ENCODE data around the gene SS18L1.

SS18L1 gene

DNA sequence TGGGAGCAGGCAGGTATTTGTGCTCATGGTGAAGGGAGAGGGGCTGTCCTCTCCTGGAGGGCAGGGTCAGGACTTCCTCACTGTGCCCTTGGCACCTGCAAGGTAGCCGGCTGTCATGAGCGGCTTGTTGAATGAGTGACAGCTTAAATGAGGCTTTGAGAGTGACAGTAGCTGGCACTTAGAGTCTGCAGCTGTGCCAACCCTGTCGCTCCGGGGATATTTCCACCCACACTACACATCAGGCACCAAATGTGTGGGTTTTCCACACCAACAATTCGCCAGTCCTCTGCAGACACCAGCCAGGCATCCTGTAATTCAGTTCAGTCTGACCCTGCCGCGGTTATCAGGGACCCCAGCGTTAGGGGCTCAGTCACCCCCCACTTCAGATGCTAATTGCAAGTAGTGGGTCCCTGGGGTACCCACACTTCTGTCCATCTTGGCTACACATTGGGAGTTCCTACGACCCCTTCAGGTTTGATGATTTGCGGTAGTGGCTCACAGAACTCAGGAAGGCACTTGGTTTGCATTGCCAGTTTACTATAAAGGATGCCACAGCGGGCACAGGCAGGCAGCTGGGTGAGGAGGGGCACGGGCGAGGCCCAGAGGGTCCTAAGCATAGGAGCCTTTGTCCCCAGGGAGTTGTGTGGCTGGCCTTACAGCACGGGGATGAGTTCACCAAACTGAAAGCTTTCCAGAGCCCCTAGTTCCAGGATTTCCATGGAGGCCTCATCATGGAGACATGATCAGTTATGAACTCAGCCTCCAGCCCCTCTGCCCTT, 48.4 kb downstream of the SS18L1 start:
- in situ Hi-C loops (cut with MboI; ENCODE audit: low sequenced_read_pairs): no loop called here

DNA sequence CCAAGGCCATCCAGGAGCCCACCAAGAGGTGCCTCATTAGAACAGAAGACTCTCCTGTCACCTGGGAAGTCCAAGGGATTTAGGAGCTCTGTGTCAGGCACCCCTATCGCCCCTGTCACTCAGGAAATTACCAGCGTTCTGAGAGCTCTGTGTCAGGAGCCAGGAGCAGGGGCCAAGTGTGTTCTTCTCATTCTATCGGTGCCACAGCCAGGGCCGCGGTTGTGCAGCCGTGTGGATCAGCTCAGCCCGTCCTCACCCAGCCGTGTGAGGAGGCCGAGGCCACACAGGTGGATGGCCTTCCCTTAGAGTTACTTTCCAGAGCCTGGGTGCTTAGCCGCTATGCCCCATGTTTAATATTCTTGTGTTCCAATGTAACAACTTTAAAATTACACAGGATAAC, 49.1 kb downstream of the SS18L1 start:
- in situ Hi-C loops (cut with MboI; ENCODE audit: low sequenced_read_pairs): no loop called here

DNA sequence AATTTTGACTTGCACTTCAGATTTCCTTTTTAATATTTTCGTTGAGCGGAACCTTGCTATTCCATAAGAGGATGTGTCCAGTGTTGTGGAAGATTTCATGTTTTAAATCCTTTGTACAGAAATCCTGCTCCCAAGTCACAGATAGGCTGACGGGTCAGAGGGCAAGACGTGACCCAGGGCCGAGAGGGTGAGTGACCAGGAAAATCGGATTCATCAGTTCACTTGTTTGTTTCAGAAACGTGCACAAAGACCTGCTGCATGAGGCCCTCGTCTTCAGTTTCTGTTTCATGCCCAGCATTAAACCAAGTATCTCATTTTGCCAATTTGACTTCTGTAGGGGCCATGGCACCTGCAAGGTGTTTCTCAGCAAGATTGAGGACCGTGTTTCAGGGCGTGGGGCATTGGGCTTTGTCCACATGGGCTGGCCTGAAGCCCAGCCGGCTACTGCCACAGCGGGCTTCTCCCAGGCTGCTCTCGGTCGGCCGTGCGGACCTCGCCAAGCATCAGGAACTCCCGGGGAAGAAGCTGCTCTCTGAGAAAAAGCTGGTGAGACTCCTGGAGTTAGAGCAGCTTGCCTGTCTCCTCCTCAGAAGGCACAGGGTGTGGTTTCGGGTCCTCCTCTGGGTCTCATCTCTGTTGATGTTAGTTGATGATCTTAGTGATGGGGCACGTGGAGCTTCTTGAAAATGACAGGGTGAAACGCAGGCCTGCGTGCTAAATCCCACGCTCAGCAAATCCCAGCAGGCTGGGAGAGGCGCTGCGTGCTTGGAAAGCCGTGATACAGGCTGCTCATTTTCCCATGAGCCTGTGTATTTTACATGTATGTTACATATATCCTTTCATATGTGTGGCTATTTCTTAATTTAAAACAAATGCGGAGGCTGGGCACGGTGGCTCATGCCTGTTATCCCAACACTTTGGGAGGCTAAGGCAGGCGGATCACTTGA, 49.8 kb downstream of the SS18L1 start:
- in situ Hi-C loops (cut with MboI; ENCODE audit: low sequenced_read_pairs): no loop called here

GRCh38 chr20:62195075-62195405, 51.5 kb downstream of the SS18L1 start:
- in situ Hi-C loops (cut with MboI; ENCODE audit: low sequenced_read_pairs): no loop called here

GRCh38 chr20:62195736-62196135, 52.2 kb downstream of the SS18L1 start:
- in situ Hi-C loops (cut with MboI; ENCODE audit: low sequenced_read_pairs): no loop called here

GRCh38 chr20:62196286-62196685, 52.7 kb downstream of the SS18L1 start:
- in situ Hi-C loops (cut with MboI; ENCODE audit: low sequenced_read_pairs): no loop called here

DNA sequence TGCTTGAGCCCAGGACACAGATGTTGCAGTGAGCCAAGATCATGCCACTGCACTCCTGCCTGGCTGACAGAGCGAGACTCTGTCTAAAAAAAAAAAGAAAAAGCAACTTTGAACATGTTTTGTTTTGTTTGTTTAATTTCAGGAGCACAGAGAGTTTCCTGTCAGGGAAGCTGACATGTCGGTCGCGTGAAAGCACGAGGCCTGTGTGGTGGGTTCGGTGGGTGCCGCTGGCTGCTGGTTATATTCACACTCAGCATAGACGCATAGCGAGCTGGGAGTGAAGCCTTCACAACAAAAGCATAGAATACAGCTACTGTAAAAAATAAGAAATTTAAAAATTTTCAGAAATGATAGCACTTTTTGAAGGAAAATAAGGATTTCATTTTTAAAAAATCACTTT, 53.7 kb downstream of the SS18L1 start:
- in situ Hi-C loops (cut with MboI; ENCODE audit: low sequenced_read_pairs): no loop called here

DNA sequence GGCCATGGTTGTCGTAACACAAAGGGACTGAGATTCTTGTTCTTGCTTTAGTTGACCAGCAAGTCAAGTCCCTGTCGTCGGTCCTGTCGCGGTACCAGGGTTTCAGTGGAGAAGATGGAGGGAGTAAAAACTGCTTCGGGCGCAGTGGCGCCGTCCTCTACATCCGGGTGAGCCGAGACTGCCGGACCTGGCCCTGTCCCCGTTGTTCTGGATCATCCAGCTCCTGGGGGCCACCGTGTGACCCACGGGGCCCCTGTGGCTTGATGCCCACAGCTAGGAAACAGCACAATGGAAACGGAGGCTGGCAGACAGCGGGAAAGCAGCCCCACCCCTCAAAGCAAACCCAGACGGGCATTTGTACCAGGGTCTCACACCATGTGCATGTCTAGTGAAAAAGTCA, 54.2 kb downstream of the SS18L1 start:
- in situ Hi-C loops (cut with MboI; ENCODE audit: low sequenced_read_pairs): no loop called here

DNA sequence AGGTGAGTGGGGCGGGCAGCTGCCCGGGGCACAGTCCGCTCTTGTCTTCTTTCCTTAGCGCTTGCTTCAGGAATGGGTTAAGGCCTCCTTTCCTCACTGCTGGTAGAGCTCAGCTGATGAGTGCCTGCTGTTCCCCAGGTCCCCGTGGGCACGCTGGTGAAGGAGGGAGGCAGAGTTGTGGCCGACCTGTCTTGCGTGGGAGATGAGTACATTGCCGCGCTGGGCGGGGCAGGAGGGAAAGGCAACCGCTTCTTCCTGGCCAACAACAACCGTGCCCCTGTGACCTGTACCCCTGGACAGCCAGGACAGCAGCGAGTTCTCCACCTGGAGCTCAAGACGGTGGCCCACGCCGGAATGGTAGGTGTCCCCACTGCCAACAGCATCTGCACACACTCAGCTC, 54.9 kb downstream of the SS18L1 start:
- in situ Hi-C loops (cut with MboI; ENCODE audit: low sequenced_read_pairs): no loop called here

GRCh38 chr20:62198931-62199330, 55.4 kb downstream of the SS18L1 start:
- in situ Hi-C loops (cut with MboI; ENCODE audit: low sequenced_read_pairs): no loop called here

- in situ Hi-C loops (cut with MboI; ENCODE audit: low sequenced_read_pairs): no loop called here
Observed at GRCh38 chr20:62200491-62201172, 57.1 kb downstream of the SS18L1 start.

DNA sequence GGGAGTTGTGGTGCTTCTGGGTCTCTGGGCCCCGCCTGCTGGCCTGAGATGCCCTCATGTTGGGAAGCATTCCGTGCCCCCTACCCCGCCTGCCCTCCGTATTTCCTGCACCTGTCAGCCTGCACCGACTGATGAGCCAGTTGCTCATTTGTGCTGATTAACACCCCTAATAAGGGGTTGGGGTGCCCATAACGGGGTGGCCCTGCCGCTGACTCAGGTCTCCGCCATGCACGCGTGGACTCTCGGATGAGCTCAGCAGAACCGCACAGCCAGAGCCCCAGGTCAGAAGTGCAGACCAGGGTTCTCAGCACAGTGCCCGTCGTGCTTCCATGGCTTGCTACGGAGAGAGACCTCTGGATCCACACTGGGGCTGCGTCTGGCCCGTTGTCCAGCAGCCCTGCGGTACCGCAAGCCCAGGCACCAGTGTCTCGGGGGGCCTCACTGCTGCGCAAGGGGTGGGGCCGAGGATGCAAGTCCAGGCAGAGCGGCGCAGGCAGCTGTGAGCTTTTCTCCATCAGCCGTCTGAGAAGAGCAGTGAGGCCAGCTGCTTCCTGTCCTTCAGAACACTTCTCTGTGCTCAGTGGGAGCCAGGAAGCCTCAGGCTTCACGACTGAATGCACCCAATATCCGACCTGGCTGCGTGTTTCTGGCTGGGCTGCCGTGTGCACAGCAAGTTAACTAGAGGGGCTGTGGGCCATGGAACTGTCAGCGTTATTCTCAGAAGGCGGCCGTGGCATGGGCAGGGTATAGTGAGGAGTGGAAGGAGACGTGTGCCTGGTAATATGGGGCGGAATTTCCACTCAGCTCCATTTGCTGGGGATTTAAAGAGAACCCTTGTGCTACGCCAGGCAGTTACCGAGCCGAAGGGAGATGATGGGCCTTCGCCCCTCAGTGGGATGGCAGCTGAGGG, 57.9 kb downstream of the SS18L1 start:
- in situ Hi-C loops (cut with MboI; ENCODE audit: low sequenced_read_pairs): no loop called here

DNA sequence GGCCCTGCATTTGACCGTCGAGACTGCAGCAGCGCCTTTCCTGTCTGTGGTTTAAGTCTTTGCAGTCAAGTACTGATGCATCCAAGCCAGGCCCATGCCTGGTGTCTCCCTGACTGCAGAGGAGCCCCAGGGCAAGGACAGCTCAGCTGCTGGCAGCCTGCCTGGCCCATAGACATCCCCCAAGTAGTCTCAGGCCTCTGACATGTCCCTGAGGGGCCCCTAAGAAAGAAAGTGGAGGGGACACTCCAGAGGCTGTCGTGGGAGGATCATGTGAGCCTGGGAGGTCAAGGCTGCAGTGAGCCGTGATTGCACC, 58.5 kb downstream of the SS18L1 start:
- in situ Hi-C loops (cut with MboI; ENCODE audit: low sequenced_read_pairs): no loop called here

GRCh38 chr20:62202676-62203377, 59.3 kb downstream of the SS18L1 start:
- in situ Hi-C loops (cut with MboI; ENCODE audit: low sequenced_read_pairs): no loop called here

DNA sequence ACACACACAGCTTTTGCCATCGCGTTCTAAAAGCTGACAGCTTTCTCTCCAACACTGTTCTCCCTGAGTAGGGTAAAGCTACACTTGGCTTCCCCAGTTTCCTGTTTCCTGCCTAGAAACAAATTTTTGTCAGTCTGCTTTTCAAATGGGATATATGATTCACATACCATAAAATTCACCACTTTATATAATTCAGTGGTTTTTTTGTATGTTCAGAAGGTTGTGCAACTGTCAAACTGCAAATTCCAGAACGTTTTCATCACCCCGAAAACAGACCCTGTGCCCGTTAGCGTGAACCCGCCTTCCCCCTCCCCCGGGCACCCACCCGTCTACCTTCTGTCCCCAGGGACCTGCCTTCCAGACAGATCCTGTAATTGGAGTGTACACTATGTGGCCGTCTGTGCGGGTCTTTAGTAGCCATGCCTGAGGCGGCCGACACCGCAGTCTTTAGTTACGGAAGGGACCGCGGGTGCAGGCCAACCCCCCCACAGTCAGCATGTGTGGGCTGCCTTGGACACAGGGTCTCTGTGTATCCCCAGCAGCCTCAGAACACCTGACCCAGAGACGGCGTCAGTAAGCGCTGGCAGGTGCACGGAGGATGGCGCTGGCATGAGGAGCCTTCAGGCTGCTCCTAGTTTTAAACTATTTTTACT, 59.9 kb downstream of the SS18L1 start:
- in situ Hi-C loops (cut with MboI; ENCODE audit: low sequenced_read_pairs): no loop called here

GRCh38 chr20:62205618-62206387, 62.2 kb downstream of the SS18L1 start:
- in situ Hi-C loops (cut with MboI; ENCODE audit: low sequenced_read_pairs): no loop called here

DNA sequence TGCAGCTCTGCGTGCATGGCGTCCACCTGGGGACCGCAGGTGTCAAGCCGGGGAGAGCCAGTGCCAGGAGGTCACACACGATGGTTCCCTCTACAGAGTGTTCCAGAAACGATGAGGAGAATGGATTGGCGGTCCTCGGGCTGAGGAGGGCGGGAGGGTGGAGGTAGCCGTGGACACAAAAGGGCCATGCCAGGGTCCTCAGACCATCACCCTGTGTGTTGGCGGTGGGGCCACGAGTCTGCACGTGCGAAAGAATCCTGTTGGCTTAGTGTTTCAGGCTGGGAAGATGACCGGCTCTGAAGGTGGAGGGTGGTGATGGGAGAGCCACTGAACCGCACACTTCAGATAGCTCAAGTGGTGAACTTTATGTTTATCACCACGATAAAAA, 62.8 kb downstream of the SS18L1 start:
- in situ Hi-C loops (cut with MboI; ENCODE audit: low sequenced_read_pairs): no loop called here

DNA sequence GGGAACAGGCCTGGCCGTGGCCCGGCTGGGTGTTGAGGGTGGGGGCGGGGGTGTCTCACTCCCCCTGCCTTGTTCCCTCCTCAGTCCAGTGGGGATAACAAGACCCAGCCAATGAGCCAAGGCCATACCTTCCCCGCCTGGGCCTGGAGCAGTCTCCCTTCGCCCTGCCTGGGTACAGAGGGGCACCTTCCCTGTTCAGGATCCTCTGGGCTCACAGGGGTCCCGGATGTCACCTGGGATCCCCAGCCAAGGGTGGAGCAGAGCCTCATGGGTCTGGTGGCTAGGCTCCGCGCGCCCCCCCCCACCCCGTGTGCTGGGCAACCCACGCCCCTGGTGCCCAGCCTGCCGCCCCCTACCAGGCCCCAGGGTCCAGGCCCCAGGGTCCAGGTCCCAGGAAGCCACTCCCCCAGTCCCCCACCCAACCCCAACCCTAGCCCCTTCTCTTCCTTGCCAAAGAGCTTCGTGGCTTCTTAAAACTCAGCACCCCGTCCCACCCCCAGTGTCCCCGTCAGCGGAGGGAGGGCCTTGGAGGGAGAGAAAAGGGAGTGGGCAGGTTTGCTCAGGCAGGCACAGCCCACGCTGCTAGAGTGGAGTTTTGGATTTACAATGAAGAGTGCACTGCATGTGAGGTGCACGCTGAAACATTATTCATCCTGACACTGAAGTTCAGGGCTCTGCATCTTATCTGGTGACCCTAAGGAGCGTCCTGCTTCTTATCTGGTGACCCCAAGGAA, 64.7 kb downstream of the SS18L1 start:
- in situ Hi-C loops (cut with MboI; ENCODE audit: low sequenced_read_pairs): no loop called here

Data from HL-60/S4 (cell line).